ENCODE data around the gene KISS1. TPM values are rescaled to one million over a fixed set of nuclear protein-coding genes. Genes with fewer than 3 reads are reported as not detected.

Gene KISS1
- total RNA-seq, 2 donors from 2014 or later: not detected

GRCh38 chr1:204198348-204199340 lies 2.4 kb upstream of the KISS1 start:
- no peak for DNase-seq (ENCODE audit: low spot score)
- intact Hi-C loops (cut with DNase I): no loop called here

GRCh38 chr1:204197068-204197467 lies 777 bp upstream of the KISS1 start:
- intact Hi-C loops (cut with DNase I): no loop called here
- no peak for DNase-seq (ENCODE audit: low spot score)

DNA sequence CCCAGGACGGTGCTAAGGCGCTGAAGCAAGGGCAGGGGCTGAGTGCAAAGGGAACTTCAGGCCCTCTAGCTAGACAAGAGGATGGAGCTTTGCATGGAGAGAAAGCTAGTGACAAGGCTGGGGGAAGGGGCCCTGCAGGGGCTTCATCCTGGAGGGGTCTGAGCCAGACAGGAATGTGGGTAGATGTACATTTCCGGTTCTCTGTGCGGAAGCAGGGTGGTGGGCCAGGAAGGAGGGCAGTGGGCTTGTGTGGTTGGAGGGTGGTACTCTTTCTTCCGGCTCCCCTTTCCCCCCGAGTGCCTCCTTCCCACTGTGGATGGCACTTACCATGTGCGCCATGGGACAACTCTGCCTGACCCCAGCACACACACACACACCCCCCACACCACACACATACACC lies 1.5 kb downstream of the KISS1 start:
- intact Hi-C loops (cut with DNase I): no loop called here
- DNase-seq (ENCODE audit: low spot score): no peak

DNA sequence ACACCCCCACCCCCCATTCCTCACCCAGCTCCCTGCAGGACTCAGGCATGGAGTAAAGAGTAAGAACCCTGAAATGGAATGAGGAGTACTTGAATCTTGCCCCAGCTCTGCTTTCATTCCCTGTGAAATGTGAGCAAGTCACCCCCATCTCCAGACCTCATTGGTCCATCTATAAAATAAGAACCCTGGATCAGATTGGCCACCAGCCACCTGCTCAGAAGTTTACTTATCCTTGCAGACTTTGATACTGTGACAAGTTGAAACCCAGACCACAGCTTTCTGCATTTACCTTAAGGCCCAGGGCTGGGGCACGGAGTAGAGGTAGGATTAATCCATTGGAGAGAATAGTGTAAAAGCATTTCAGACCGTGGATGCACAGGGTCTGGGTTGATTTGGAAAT lies 2.2 kb downstream of the KISS1 start:
- DNase-seq (ENCODE audit: low spot score): no peak
- intact Hi-C loops (cut with DNase I): no loop called here

DNA sequence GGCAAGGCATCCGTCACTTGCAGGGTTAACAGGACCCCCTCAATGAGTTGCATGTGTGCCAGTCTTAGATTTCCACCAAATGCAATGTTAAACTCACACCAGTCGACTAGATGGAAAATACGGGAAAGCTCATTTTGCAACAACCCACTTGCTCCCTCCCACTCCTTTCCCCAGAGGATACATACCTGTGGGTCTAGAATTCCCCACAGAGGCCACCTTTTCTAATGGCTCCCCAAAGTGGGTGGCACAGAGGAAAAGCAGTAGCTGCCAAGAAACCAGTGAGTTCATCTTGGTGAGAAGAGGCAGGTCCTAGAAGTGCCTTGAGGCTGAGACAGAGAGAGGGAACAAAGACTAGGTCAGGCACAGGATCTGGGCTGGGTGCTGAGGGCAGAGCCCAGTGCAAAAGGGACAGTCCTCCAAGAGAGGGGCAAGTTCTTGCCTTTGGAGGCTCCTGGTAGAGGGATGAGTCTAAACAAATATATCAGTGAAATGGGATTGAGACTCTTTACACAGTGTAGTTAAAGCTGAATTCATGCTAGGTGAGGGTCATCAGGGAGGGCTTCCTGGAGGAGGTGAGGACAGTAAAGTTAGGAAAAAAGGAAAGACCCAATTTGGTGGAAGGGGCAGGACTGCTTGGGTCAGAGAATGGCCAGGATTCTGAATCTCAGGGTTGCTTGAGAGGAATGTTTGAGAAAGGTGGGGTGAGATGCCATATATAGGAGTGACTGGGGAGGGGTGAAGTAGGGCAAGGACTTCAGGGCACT lies 3.5 kb downstream of the KISS1 start:
- DNase-seq (ENCODE audit: low spot score): no peak
- intact Hi-C loops (cut with DNase I): no loop called here

DNA sequence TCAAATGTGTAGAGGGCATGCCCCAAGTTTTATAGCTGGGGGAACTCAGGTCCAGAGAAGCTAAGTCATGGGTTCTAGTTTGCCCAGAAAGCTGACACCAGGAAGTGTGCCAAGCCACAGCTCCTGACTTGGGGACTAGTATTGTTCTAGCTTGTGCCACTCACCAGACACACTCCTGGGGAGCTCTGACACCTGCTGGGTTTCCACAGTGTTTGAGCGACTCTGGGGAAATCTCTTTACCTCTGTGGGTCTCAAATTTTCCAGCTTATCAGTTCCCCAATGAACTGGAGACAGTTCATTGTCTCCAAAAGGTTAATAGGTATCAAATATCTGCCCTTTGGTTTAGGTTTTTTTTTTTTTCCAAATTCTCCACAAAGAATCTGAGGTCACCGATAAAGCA lies 4.2 kb downstream of the KISS1 start:
- no peak for DNase-seq (ENCODE audit: low spot score)
- intact Hi-C loops (cut with DNase I): no loop called here

GRCh38 chr1:204191456-204191855 lies 4.8 kb downstream of the KISS1 start:
- intact Hi-C loops (cut with DNase I): no loop called here
- DNase-seq (ENCODE audit: low spot score): no peak

DNA sequence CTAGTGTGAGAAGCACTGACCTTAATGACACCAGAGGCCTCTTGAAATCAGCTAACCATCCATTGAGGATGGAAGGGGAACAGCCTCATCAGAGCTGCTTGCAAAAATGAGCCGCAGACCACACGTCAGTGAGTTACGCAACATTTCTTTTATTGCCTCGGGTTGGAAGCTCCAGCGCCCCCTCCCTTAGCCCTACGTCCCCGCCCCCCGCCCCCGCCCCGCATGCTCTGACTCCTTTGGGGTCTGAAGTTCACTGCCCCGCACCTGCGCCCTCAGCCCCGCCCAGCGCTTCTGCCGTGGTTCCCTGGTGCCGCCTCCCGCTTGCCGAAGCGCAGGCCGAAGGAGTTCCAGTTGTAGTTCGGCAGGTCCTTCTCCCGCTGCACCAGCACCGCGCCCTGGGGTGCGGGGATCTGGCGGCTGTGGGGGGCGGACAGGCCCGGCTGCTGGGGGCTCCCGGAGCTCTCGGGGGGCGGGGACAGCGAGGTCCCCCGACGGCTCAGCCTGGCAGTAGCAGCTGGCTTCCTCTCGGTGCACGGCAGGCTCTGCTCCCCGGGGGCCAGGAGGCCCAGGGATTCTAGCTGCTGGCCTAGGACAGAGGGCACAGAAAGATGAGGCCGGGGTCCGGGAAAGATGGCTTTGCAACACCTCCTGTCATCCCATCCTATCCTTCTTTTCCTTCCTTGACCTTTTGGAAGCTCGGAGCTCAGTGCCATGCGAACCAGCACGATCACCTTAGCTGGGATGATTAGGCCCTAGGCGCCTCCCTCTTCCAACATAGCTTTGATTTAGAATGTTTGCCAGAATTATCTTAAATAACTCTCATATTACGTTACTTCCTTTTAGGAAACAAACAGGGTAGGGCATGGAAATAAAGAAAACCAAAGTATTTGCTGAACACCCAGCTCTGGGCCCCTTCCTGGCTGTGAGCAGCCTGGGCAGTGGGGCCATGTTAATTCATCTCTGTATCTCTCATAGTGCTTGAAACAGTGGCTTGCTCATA lies 5.8 kb downstream of the KISS1 start:
- intact Hi-C loops (cut with DNase I): no loop called here
- no peak for DNase-seq (ENCODE audit: low spot score)

DNA sequence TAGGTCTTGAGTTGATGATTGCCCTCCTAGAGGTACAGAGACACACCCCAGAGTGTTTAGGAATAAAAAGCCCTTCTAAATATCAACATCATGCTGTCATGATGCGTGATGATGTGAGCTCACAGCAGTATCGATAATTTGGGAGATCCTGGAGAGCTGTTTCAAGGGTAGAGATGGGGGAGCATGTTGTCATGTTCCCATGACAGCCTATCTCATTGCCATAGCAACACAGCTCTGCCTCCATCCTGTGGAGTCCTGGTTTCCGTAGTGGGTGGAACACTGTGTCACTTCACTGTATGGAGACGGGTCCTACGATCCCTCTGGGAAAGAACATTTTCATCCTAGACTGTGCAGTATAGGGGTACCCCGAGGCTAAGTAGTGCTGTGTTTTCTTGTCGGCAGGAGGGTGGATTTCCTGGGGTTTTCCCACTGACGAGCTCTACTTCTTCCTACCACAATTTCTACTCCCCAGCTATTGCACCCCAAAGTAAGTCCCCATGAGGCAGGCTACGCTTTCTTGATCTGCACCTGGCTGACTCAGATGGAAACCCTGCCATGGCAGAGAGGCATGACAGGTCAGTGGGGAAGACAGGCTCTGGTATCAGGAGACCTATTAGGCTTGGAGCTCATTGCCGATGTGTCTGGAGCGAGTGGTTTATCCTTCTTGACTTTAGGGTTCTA lies 7.2 kb downstream of the KISS1 start:
- DNase-seq (ENCODE audit: low spot score): no peak
- intact Hi-C loops (cut with DNase I): no loop called here

- DNase-seq (ENCODE audit: low spot score): no peak
- intact Hi-C loops (cut with DNase I): no loop called here
Measured at GRCh38 chr1:204186597-204186996, 9.7 kb downstream of the KISS1 start.

DNA sequence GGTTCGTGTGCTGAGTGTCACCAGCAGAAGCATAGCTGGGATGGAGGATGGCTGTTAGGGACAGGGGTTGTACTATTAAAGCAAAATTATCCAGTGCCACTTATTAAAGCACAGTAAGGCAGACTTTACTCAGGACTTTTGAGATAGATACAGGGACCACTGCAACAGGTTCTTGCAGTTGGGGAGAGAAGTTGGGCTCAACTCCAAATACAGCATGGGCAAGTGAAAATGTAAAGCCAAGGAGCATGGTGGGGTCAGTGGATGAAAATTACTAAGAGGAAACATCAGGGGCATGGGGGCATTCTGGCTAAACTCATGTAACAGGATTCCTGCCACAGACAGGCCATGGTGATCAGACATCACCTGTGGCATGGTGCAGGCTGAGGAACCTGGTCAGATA lies 15.2 kb downstream of the KISS1 start:
- intact Hi-C loops (cut with DNase I): no loop called here
- DNase-seq (ENCODE audit: low spot score): peak; percentile 5

- intact Hi-C loops (cut with DNase I): no loop called here
- peak; percentile 14 for DNase-seq (ENCODE audit: low spot score)
Measured at GRCh38 chr1:204180133-204180532, 16.2 kb downstream of the KISS1 start.

- peak; percentile 43 for DNase-seq (ENCODE audit: low spot score)
- intact Hi-C loops (cut with DNase I): no loop called here
Measured at GRCh38 chr1:204178487-204179281, 17.6 kb downstream of the KISS1 start.

- intact Hi-C loops (cut with DNase I): no loop called here
- DNase-seq (ENCODE audit: low spot score): peak; percentile 13
Measured at GRCh38 chr1:204177133-204177532, 19.2 kb downstream of the KISS1 start.

GRCh38 chr1:204176049-204176448 lies 20.2 kb downstream of the KISS1 start:
- DNase-seq (ENCODE audit: low spot score): peak; percentile 31
- intact Hi-C loops (cut with DNase I): no loop called here

- intact Hi-C loops (cut with DNase I): no loop called here
Measured at GRCh38 chr1:204174958-204175357, 21.3 kb downstream of the KISS1 start.

GRCh38 chr1:204172404-204173029 lies 23.8 kb downstream of the KISS1 start:
- DNase-seq (ENCODE audit: low spot score): peak; percentile 0
- intact Hi-C loops (cut with DNase I): no loop called here

More at GRCh38 chr1:204174958-204175357, 21.3 kb downstream of the KISS1 start:
- DNase-seq (ENCODE audit: low spot score): no peak
